ENCODE data around the gene RUNX1. TPM values are rescaled to one million over a fixed set of nuclear protein-coding genes. Genes with fewer than 3 reads are reported as not detected.

Gene RUNX1
- total and polyA plus RNA-seq, 7 donors = 8.7 to 230 (median 30.1) TPM

DNA sequence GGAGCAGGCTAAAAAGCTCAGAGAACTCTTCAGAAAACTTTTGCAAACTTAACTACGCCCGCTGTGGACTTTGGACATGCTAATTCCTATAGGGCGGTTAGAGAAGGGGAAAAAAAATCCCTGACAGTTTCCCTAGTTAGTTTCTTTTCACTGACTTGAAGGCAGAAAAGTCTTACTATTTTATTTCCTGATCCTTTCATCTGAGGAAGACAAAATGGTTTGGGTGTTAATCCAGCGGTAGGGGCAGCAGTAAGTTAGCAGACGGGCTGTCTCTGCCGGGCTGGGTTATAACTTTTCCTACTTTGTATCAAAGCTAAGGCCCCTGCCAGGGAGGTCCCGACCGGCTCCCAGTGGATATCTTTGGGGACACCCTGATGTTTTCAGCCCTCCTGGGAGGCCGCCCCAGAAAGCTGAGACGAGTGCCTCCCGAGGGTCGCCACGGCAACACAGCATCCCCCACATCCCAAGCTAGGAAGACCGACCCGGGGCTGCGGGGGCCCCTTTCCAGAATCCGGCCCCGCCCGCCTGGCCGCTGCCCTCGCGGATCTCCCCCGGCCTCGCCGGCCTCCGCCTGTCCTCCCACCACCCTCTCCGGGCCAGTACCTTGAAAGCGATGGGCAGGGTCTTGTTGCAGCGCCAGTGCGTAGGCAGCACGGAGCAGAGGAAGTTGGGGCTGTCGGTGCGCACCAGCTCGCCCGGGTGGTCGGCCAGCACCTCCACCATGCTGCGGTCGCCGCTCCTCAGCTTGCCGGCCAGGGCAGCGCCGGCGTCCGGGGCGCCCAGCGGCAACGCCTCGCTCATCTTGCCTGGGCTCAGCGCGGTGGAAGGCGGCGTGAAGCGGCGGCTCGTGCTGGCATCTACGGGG, 162.6 kb downstream of the RUNX1 start:
- Histone ChIP-seq H3K27me3 (ENCODE audit: insufficient read depth in 3 of 3, low read length in 2 of 3) (peaks cover 0 to 9% (median 8%) of the 10 kb centered on the region in 3 donors), H3K4me3 (peak overlapping the region; percentile 87), H3K4me1 (peaks cover 16% of the 10 kb centered on the region), H3K27ac (peak overlapping the region; percentile 42), H3K36me3 (ENCODE audit: insufficient read depth in 1 of 2, low read depth in 1 of 2) (peaks cover 3 to 33% of the 10 kb centered on the region in 2 donors), H3K9me3 (no peaks in the 10 kb centered on the region)
- ATAC-seq (no peak), DNase-seq (peak; percentile 35 to 60)
- intact Hi-C loops (cut with DNase I) = loop anchor here (5.0 to 10.0 kb wide), 6 partner anchors 89 to 1048 kb away; no protein-coding TSS in a partner anchor
- TF ChIP-seq, protein P1, sequence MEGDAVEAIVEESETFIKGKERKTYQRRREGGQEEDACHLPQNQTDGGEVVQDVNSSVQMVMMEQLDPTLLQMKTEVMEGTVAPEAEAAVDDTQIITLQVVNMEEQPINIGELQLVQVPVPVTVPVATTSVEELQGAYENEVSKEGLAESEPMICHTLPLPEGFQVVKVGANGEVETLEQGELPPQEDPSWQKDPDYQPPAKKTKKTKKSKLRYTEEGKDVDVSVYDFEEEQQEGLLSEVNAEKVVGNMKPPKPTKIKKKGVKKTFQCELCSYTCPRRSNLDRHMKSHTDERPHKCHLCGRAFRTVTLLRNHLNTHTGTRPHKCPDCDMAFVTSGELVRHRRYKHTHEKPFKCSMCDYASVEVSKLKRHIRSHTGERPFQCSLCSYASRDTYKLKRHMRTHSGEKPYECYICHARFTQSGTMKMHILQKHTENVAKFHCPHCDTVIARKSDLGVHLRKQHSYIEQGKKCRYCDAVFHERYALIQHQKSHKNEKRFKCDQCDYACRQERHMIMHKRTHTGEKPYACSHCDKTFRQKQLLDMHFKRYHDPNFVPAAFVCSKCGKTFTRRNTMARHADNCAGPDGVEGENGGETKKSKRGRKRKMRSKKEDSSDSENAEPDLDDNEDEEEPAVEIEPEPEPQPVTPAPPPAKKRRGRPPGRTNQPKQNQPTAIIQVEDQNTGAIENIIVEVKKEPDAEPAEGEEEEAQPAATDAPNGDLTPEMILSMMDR (IDR thresholded peaks at IDR 0.05) = peak; percentile 3
- 3 to 5% (median 4%) methylated on average over 53 to 56 of the region's 56 CpGs for WGBS, 3 donors

DNA sequence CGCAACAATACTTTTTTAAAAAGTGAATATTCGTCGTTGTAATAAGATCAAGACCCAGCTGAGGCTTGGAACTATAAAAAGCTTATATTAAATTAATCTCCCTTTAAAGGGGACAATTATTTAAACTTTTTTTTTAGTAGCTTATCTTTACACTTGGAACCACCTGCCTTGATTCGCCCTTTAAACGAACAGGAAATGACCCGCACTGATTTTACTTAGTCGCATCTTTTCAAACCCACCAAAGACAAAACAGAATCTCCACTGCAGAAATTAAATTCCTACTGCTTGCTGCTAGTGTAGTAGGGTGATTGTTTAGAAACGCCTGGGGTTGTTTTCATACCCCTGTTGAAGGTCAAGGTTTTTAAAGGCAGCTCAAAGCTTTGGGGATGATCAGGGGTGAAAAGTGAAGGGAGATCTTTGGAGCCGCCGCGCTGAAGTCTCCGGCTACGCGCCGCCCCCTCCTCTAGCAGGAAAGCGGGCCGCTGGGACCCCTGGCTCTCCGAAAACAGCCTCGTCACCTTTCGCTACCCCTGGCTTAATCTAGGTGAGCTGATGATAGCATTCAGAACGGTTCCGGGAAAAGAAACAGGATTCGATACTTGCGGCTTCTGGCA, 163.4 kb downstream of the RUNX1 start:
- Histone ChIP-seq H3K4me1 (peaks cover 9% of the 10 kb centered on the region), H3K36me3 (ENCODE audit: insufficient read depth in 1 of 2, low read depth in 1 of 2) (peaks cover 3 to 40% of the 10 kb centered on the region in 2 donors), H3K27me3 (ENCODE audit: insufficient read depth in 3 of 3, low read length in 2 of 3) (peaks cover 0 to 1% (median 1%) of the 10 kb centered on the region in 3 donors), H3K4me3 (peak overlapping the region; percentile 87), H3K27ac (no peak overlapping the region), H3K9me3 (no peaks in the 10 kb centered on the region)
- WGBS, 3 donors = 38 to 44% (median 43%) methylated on average over 24 of the region's 24 CpGs
- no peak for ATAC-seq
- TF ChIP-seq, protein P1 (IDR thresholded peaks at IDR 0.05) = no peak
- intact Hi-C loops (cut with DNase I) = loop anchor here (5.0 to 10.0 kb wide), 6 partner anchors 88 to 1049 kb away; no protein-coding TSS in a partner anchor
- DNase-seq = peak in 1 of 2 donors; percentile 29

DNA sequence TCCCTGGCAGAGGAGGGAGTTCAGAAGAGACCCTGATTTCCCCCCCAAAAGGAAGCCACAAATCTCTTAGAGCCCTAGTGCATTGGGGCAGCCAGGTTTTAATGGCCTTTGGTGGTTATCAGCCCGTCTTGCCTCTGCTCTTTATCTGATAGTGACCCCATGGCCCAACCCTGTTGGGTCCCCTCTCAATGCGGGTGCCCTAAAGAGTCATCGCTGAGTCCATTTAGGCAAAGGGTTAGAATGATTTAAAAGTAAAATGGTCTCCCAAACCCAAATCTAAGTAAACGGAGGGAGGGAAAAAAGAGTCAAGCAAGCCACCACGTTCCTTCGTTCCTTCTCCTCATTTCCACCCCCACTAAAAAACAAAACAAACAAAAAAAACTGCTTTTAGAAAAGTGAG, 164.0 kb downstream of the RUNX1 start:
- Histone ChIP-seq H3K4me3 (peak overlapping the region; percentile 87), H3K9me3 (no peaks in the 10 kb centered on the region), H3K4me1 (peaks cover 7% of the 10 kb centered on the region), H3K27me3 (ENCODE audit: insufficient read depth in 3 of 3, low read length in 2 of 3) (no peaks in the 10 kb centered on the region), H3K27ac (no peak overlapping the region), H3K36me3 (ENCODE audit: insufficient read depth in 1 of 2, low read depth in 1 of 2) (peaks cover 5 to 46% of the 10 kb centered on the region in 2 donors)
- ATAC-seq = no peak
- DNase-seq = no peak
- intact Hi-C loops (cut with DNase I) = loop anchor here (5.0 to 10.0 kb wide), 6 partner anchors 88 to 1050 kb away; no protein-coding TSS in a partner anchor
- TF ChIP-seq, protein P1 (IDR thresholded peaks at IDR 0.05) = no peak
- WGBS, 3 donors = 69 to 79% (median 78%) methylated on average over 6 of the region's 6 CpGs

DNA sequence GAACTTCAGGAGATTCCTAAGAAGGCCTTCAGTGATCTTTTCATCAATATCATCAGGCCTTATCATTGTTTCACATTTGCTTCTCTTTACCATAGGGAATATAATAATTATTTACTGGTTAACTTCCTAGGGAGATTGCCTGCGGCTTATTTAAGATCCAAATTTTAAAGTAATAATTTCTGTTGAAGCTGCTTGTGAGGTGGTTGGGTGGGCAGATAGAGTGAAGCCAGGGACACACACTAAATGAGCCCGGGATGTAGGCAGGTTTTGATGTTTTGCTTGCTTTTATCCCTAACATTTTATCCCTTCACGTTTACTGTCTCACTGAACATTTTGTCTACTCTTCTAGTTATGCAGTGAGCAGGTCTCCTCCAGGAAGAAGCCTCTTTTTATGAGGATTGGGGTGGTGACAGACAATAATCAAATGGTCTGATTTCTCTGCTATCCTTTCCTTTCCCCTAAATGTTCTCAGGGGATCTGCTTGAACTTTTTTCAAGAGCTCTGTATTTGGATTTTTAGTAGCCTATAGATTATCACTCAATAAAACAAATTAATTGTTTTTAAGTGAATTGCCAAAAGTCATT, 164.7 kb downstream of the RUNX1 start:
- Histone ChIP-seq H3K9me3 (no peaks in the 10 kb centered on the region), H3K27me3 (ENCODE audit: insufficient read depth in 3 of 3, low read length in 2 of 3) (no peaks in the 10 kb centered on the region), H3K4me3 (peak overlapping the region; percentile 87), H3K4me1 (peaks cover 7% of the 10 kb centered on the region), H3K27ac (no peak overlapping the region), H3K36me3 (ENCODE audit: insufficient read depth in 1 of 2, low read depth in 1 of 2) (peaks cover 5 to 53% of the 10 kb centered on the region in 2 donors)
- no peak for ATAC-seq
- WGBS, 3 donors = 83 to 90% (median 89%) methylated on average over 3 of the region's 3 CpGs
- DNase-seq = no peak
- intact Hi-C loops (cut with DNase I) = loop anchor here in 1 of 2 donors (10.0 kb wide), 1 partner anchor 1050 kb away; no protein-coding TSS in a partner anchor
- TF ChIP-seq, protein P1 (IDR thresholded peaks at IDR 0.05) = no peak

Measured in psoas muscle (tissue), 8 donors.